ENCODE measurements around the gene RND2. TPM values are rescaled to one million over a fixed set of nuclear protein-coding genes. Genes with fewer than 3 reads are reported as not detected.
"Not testable (repeated sequence)": the region's sequence is repeated elsewhere in the genome, so short reads cannot be mapped to it uniquely, and the experiment has no call there.

RND2 gene
- total RNA-seq, 4 donors from 2014 or later, result 0.41 to 0.64 TPM; not detected in 2

DNA sequence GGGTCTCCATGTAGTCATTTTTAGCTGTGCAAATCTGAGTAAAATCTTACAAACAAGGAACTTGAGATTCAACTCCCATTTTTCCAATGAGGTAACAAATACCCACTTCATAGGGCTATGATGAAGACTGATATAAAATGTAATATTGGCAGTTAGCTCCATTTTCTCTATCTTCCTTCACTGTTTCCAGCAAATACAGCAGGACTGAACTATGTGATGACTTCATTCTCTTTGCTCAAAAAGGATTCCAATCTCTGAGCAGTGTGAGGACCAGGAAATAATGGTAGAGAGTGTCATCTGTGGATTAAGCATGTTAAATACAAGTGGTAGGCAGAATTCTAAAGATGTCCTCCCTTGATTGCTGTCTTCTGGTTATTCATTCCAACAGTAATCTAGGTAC lies 18.3 kb downstream of the RND2 start:
- Histone ChIP-seq H3K36me3 (no peaks in the 10 kb centered on the region), H3K9me3 (no peaks in the 10 kb centered on the region), H3K4me1 (no peaks in the 10 kb centered on the region), H3K4me3 (no peak overlapping the region), H3K27ac (no peak overlapping the region), H3K27me3 (no peaks in the 10 kb centered on the region)
- in situ Hi-C loops (cut with MboI; ENCODE audit: low pct_ligation_motif_present in 1 of 4, low pct_unique_long_range_greater_than_20kb in 1 of 4, low sequenced_read_pairs in 3 of 4), result loop anchor here in 1 of 4 donors (25.0 kb wide), 1 partner anchor 294 kb away; no protein-coding TSS in a partner anchor
- no peak for DNase-seq
- TF ChIP-seq EP300 (IDR thresholded peaks at IDR 0.05; ENCODE audit: low read depth), result no peak
- TF ChIP-seq POLR2AphosphoS5 (IDR thresholded peaks at IDR 0.05), result no peak
- no peak for TF ChIP-seq POLR2A (IDR thresholded peaks at IDR 0.05)
- TF ChIP-seq, protein P1, sequence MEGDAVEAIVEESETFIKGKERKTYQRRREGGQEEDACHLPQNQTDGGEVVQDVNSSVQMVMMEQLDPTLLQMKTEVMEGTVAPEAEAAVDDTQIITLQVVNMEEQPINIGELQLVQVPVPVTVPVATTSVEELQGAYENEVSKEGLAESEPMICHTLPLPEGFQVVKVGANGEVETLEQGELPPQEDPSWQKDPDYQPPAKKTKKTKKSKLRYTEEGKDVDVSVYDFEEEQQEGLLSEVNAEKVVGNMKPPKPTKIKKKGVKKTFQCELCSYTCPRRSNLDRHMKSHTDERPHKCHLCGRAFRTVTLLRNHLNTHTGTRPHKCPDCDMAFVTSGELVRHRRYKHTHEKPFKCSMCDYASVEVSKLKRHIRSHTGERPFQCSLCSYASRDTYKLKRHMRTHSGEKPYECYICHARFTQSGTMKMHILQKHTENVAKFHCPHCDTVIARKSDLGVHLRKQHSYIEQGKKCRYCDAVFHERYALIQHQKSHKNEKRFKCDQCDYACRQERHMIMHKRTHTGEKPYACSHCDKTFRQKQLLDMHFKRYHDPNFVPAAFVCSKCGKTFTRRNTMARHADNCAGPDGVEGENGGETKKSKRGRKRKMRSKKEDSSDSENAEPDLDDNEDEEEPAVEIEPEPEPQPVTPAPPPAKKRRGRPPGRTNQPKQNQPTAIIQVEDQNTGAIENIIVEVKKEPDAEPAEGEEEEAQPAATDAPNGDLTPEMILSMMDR (IDR thresholded peaks at IDR 0.05), result no peak
- intact Hi-C loops (cut with DNase I; ENCODE audit: low total_unique reads), result no loop called here

DNA sequence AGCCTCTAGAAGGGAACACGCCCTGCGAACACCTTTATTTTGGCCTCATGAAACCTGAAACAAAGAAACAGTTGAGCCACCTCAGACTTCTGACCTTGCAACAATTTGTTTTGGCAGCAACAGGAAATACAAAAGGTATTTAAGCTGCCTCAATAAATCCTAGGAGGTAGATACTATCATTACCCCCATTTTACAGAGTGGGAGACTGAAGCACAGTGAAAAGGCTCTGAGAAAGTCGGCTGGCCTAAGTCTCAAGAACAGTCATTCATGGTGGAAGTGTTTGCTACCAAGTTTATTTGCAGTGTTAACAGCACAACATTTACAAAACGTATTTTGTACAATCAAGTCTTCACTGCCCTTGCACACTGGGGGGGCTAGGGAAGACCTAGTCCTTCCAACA lies 19.0 kb downstream of the RND2 start:
- in situ Hi-C loops (cut with MboI; ENCODE audit: low pct_ligation_motif_present in 1 of 4, low pct_unique_long_range_greater_than_20kb in 1 of 4, low sequenced_read_pairs in 3 of 4), result loop anchor here in 1 of 4 donors (25.0 kb wide), 1 partner anchor 293 kb away; no protein-coding TSS in a partner anchor
- DNase-seq, result no peak
- Histone ChIP-seq H3K27ac (no peak overlapping the region), H3K36me3 (no peaks in the 10 kb centered on the region), H3K27me3 (no peaks in the 10 kb centered on the region), H3K9me3 (no peaks in the 10 kb centered on the region), H3K4me3 (no peak overlapping the region), H3K4me1 (no peaks in the 10 kb centered on the region)
- intact Hi-C loops (cut with DNase I; ENCODE audit: low total_unique reads), result no loop called here
- 71 to 86% methylated on average over 2 to 4 of the region's 4 CpGs for WGBS, 2 donors (ENCODE audit: low coverage in 1 of 2)
- no peak for TF ChIP-seq POLR2A (IDR thresholded peaks at IDR 0.05)
- TF ChIP-seq EP300 (IDR thresholded peaks at IDR 0.05; ENCODE audit: low read depth), result no peak
- TF ChIP-seq, protein P1 (IDR thresholded peaks at IDR 0.05), result no peak
- no peak for TF ChIP-seq POLR2AphosphoS5 (IDR thresholded peaks at IDR 0.05)

DNA sequence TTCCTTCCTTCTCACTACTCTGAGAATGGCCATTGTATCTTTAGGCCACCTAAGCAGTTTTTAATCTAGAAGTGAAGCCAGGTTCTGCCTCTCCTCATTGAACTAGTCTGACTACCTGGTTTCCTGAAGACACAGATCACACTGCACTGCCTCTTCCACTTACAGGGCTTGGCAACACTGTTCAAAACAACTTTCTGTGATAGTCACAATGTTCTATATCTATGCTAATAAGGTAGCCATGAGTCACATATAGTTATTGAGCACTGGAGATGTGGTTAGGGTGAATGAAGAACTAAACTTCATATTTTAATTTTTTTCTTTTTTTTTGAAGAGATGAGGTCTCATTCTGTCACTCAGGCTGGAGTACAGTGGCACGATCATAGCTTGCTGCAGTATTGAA lies 26.9 kb downstream of the RND2 start:
- no peaks in the 10 kb centered on the region for H3K9me3 ChIP-seq
- TF ChIP-seq POLR2AphosphoS5 (IDR thresholded peaks at IDR 0.05), result no peak
- no peak for TF ChIP-seq EP300 (IDR thresholded peaks at IDR 0.05; ENCODE audit: low read depth)
- TF ChIP-seq, protein P1 (IDR thresholded peaks at IDR 0.05), result no peak
- TF ChIP-seq POLR2A (IDR thresholded peaks at IDR 0.05), result no peak
- no peak for DNase-seq
- intact Hi-C loops (cut with DNase I; ENCODE audit: low total_unique reads), result loop anchor here (5.0 kb wide), 1 partner anchor 695 kb away; no protein-coding TSS in a partner anchor
- no peaks in the 10 kb centered on the region for H3K36me3 ChIP-seq
- in situ Hi-C loops (cut with MboI; ENCODE audit: low pct_ligation_motif_present in 1 of 4, low pct_unique_long_range_greater_than_20kb in 1 of 4, low sequenced_read_pairs in 3 of 4), result no loop called here
- no peak overlapping the region for H3K4me3 ChIP-seq
- no peak overlapping the region for H3K27ac ChIP-seq
- WGBS, 2 donors (ENCODE audit: low coverage in 1 of 2), result 94 to 100% methylated on average over 1 of the region's 1 CpG
- H3K27me3 ChIP-seq, result no peaks in the 10 kb centered on the region
- no peaks in the 10 kb centered on the region for H3K4me1 ChIP-seq

DNA sequence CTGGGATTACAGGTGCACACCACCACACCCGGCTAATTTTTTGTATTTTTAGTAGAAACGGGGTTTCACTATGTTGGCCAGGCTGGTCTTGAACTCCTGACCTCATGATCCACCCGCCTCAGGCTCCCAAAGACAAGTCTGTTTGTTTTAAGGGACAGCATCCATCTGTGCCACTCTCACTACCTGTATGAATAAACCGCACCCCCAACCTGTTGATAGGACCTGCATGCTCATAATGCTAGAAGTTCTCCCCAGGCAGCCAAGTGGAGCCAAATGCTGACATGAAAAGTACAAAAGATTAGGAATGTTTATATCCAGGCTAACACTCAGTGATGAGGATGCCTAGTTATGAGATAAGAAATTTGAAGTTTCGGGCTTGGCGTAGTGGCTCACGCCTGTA lies 28.0 kb downstream of the RND2 start:
- H3K27ac ChIP-seq; in situ Hi-C loops (cut with MboI; ENCODE audit: low pct_ligation_motif_present in 1 of 4, low pct_unique_long_range_greater_than_20kb in 1 of 4, low sequenced_read_pairs in 3 of 4); DNase-seq; H3K36me3 ChIP-seq; H3K27me3 ChIP-seq; H3K4me3 ChIP-seq; H3K9me3 ChIP-seq; H3K4me1 ChIP-seq: not testable (repeated sequence)
- intact Hi-C loops (cut with DNase I; ENCODE audit: low total_unique reads), result loop anchor here (5.0 kb wide), 1 partner anchor 696 kb away; no protein-coding TSS in a partner anchor
- WGBS, 2 donors (ENCODE audit: low coverage in 1 of 2), result 99% methylated on average over 7 of the region's 7 CpGs; no CpG with 5 or more reads in 1 of the 2 donors

DNA sequence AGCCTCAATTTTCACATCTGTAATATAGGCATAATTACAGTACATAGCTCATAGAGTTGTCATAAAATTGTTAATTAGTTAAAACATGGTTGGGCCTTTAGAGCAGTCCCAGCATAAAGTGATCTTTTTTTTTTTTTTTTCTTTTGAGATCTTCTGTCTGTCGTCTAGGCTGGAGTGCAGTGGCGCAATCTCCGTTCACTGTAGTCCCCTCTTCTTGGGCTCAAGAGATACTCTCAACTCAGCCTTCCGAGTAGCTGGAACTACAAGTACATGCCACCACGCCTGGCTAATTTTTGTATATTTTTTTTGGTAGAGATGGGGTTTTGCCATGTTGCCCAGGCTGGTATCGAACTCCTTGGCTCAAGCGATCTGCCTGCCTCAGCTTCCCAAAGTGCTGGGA lies 31.0 kb downstream of the RND2 start:
- no peak for TF ChIP-seq EP300 (IDR thresholded peaks at IDR 0.05; ENCODE audit: low read depth)
- TF ChIP-seq, protein P1 (IDR thresholded peaks at IDR 0.05), result no peak
- in situ Hi-C loops (cut with MboI; ENCODE audit: low pct_ligation_motif_present in 1 of 4, low pct_unique_long_range_greater_than_20kb in 1 of 4, low sequenced_read_pairs in 3 of 4), result no loop called here
- no peaks in the 10 kb centered on the region for H3K9me3 ChIP-seq

More for the DNA sequence above, 31.0 kb downstream of the RND2 start:
- no peaks in the 10 kb centered on the region for H3K36me3 ChIP-seq
- H3K4me3 ChIP-seq, result no peak overlapping the region
- DNase-seq, result no peak
- no peaks in the 10 kb centered on the region for H3K4me1 ChIP-seq
- no peak overlapping the region for H3K27ac ChIP-seq
- intact Hi-C loops (cut with DNase I; ENCODE audit: low total_unique reads), result no loop called here
- no peaks in the 10 kb centered on the region for H3K27me3 ChIP-seq
- 98 to 100% methylated on average over 5 to 7 of the region's 7 CpGs for WGBS, 2 donors (ENCODE audit: low coverage in 1 of 2)

Measured in transverse colon (tissue), 4 donors.